ENCODE results near the gene PBX2.

GRCh38 chr6:32218167-32218566 lies 28.2 kb upstream of the PBX2 start:
- no peak for TF ChIP-seq CTCF (IDR thresholded peaks at IDR 0.05)
- TF ChIP-seq POLR2A (IDR thresholded peaks at IDR 0.05): no peak

Measured in tibial nerve (tissue), 3 donors.